ENCODE results near the gene CHST13. TPM values are rescaled to one million over a fixed set of nuclear protein-coding genes. Genes with fewer than 3 reads are reported as not detected.

The CHST13 gene
- total RNA-seq: not detected

DNA sequence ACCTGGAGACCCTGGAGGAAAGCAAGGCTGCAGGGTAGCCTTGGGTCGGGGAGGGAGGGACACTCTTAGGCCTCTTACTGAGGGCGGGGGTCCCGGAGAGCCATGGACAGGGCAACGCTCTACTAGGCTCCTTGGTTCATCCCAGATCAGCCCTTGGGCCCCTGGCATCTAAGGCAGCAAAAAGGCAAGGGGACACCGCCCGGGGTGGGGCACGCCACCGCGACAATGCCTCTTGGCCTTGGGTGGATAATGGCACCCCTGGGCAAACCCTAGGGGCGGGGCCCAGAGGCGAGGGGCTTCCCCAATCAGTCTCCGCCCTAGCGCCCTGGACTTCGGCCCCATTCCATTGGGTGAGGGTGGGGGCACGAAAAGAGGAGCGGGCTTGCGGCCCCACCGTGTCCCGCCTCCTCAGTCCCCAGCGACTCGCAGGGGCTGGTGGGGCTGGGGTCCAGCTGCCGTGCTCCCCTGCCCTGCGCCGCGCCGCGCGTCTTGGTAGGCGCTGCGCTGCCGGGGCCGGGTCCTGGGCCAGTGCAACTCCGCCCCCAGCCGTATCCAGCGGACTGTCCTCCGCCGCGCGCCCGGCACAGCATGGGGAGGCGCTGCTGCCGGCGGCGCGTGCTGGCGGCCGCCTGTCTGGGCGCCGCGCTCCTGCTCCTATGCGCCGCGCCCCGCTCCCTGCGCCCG is at the start of gene CHST13:
CHST13 (plus strand) TSS at position 411 of the 684 bp plus-strand sequence; CDS start at position 589, 178 bp downstream.
- ChIA-PET POLR2A (no interaction called here), CTCF (interaction anchor here (0.7 to 2.3 kb wide), 8 partner anchors 9 to 1019 kb away, joined by 3 to 9 read pairs (median 4); no protein-coding TSS in a partner anchor)
- Mint-ChIP-seq H3K9me3 (ENCODE audit: insufficient read depth) (no peaks in the 10 kb centered on the region), H3K36me3 (ENCODE audit: low read depth) (no peaks in the 10 kb centered on the region), H3K27me3 (ENCODE audit: low read depth) (peaks cover 20% of the 10 kb centered on the region), H3K27ac (no peak within 1 kb of the TSS), H3K4me1 (ENCODE audit: low read depth) (peaks cover 5% of the 10 kb centered on the region), H3K4me3 (no peak within 1 kb of the TSS)
- ATAC-seq (peak; percentile 48), DNase-seq (no peak)

DNA sequence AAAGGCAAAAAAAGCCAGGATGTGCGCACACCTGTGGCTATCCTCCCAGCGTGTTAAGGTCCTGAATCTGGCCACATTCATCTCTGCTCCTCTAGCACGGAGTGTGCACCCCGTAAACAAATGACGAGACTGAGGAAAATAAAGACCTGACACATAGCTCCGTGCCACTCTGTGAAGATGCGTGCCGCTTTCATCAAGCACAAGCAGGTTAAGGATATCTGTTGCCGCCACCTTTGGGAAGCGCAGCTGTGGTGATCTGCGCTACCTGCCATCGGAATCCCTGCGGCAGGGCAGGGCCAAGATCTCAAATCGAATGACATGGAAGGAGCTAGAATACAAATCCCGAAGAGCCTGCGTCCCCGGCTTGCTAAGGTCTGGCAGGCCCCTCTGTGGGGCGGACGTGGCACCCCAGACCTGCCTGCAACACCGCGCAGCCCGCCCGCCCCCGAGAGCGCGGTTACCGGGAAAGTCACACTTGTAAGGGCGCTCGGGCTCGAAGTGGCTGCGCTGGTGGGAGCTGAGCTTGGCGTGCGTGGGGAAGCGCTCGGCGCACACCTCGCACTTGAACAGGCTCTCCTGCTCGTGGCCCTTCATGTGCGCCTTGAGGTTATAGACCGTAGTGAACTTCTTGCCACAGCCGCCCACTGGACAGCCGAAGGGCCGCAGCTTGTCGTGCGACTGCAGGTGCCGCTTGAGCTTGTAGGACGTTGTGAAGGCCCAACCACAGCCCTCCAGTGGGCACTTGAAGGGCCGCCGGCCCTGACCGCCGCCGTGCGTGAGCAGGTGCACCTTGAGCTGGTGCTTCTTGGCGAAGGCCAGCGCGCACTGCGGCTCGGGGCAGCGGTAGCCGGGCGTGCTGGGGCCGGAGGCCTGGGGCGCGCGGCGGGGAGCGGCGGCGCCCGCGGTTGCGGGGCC is 49.2 kb upstream of the CHST13 start:
- peak; percentile 4 for ATAC-seq
- Mint-ChIP-seq H3K36me3 (ENCODE audit: low read depth) (peaks cover 42% of the 10 kb centered on the region), H3K4me3 (peak overlapping the region; percentile 92), H3K4me1 (ENCODE audit: low read depth) (peaks cover 44% of the 10 kb centered on the region), H3K9me3 (ENCODE audit: insufficient read depth) (no peaks in the 10 kb centered on the region), H3K27me3 (ENCODE audit: low read depth) (peaks cover 5% of the 10 kb centered on the region), H3K27ac (peak overlapping the region; percentile 89)
- ChIA-PET POLR2A (interaction anchor here (1.0 kb wide), 1 partner anchor 16 kb away, joined by 3 read pairs; no protein-coding TSS in a partner anchor), CTCF (interaction anchor here (0.7 kb wide), 1 partner anchor 1202 kb away, joined by 3 read pairs; no protein-coding TSS in a partner anchor)
- peak; percentile 40 for DNase-seq

GRCh38 chr3:126475413-126476114 is 48.4 kb upstream of the CHST13 start, which contains the start of gene ZXDC:
Gene ZXDC (minus strand): TSS chr3:126475891. CDS start chr3:126475865, 26 bp downstream.
- ChIA-PET POLR2A (interaction anchor here (0.8 to 1.1 kb wide), 4 partner anchors 9 to 1196 kb away, joined by 3 to 4 read pairs (median 4); no protein-coding TSS in a partner anchor), CTCF (interaction anchor here (0.9 to 1.6 kb wide), 4 partner anchors 14 to 118 kb away, joined by 3 to 4 read pairs (median 4); no protein-coding TSS in a partner anchor)
- H3K9me3 Mint-ChIP-seq (ENCODE audit: insufficient read depth): no peaks in the 10 kb centered on the region
- ATAC-seq: peak; percentile 91
- peak within 1 kb of the TSS; percentile 89 for H3K27ac Mint-ChIP-seq
- peaks cover 44% of the 10 kb centered on the region for H3K4me1 Mint-ChIP-seq (ENCODE audit: low read depth)
- peak; percentile 93 for DNase-seq
- H3K36me3 Mint-ChIP-seq (ENCODE audit: low read depth): peaks cover 35% of the 10 kb centered on the region
- peak within 1 kb of the TSS; percentile 92 for H3K4me3 Mint-ChIP-seq
- peaks cover 5% of the 10 kb centered on the region for H3K27me3 Mint-ChIP-seq (ENCODE audit: low read depth)

- CTCF ChIA-PET: interaction anchor here (0.9 to 1.6 kb wide), 4 partner anchors 13 to 119 kb away, joined by 3 to 4 read pairs (median 4); no protein-coding TSS in a partner anchor
These were observed 47.5 kb upstream of the CHST13 start for GRCh38 chr3:126476166-126477060.

GRCh38 chr3:126477061-126477380 is 46.9 kb upstream of the CHST13 start:
- Mint-ChIP-seq H3K4me3 (peak overlapping the region; percentile 22), H3K27me3 (ENCODE audit: low read depth) (peaks cover 5% of the 10 kb centered on the region), H3K36me3 (ENCODE audit: low read depth) (peaks cover 23% of the 10 kb centered on the region), H3K4me1 (ENCODE audit: low read depth) (peaks cover 35% of the 10 kb centered on the region), H3K27ac (no peak overlapping the region), H3K9me3 (ENCODE audit: insufficient read depth) (no peaks in the 10 kb centered on the region)
- no peak for DNase-seq
- ATAC-seq: no peak
- ChIA-PET CTCF (interaction anchor here (1.3 to 1.6 kb wide), 3 partner anchors 12 to 119 kb away, joined by 3 to 4 read pairs (median 4); no protein-coding TSS in a partner anchor), POLR2A (interaction anchor here (0.8 kb wide), 1 partner anchor 20 kb away, joined by 3 read pairs; no protein-coding TSS in a partner anchor)

More at GRCh38 chr3:126476166-126477060, 47.5 kb upstream of the CHST13 start:
- peak overlapping the region; percentile 75 for H3K4me3 Mint-ChIP-seq
- ATAC-seq (peak; percentile 47), DNase-seq (no peak)
- H3K4me1 Mint-ChIP-seq (ENCODE audit: low read depth): peaks cover 38% of the 10 kb centered on the region
- H3K27me3 Mint-ChIP-seq (ENCODE audit: low read depth): peaks cover 5% of the 10 kb centered on the region
- POLR2A ChIA-PET: interaction anchor here (0.8 to 1.1 kb wide), 5 partner anchors 9 to 1195 kb away, joined by 3 to 4 read pairs (median 3); no protein-coding TSS in a partner anchor
- peaks cover 26% of the 10 kb centered on the region for H3K36me3 Mint-ChIP-seq (ENCODE audit: low read depth)
- H3K9me3 Mint-ChIP-seq (ENCODE audit: insufficient read depth): no peaks in the 10 kb centered on the region
- H3K27ac Mint-ChIP-seq: peak overlapping the region; percentile 81

DNA sequence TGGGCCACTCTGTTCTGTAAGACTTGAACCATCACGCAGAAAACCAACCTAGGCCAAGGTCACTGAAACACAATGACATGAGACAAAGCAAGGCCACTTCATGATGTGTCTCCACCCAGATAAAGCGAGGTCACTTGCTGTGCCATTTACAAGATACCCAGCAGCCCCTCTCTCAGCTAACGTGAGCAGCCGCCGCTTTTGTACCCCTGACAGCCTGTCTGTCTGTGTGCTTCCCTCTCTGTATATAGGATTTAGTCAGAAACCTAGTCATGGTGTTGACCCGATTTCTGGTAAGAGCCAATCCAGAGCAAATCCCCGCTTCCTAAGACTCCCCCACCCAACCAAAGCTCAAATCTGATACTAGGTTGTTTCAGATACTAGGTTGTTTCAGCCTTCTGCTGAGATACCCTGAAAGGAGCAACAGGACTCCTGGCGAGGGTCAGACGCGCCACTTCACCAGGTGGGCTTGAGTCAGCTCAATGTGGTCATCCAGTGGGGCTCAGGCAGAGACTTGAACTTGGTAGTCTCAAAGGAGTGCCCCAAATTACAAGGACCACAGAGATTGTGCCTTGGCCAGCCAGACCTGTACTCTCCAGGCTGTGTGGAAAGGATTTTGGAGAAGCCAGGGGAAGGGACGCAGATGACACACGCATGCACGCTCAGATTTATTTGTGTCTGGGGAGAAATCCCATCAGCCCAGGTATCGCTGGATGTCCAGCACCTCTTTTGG is 45.2 kb upstream of the CHST13 start:
- no peak overlapping the region for H3K27ac Mint-ChIP-seq
- POLR2A ChIA-PET: interaction anchor here (0.6 kb wide), 2 partner anchors 10 to 299 kb away, joined by 3 read pairs; no protein-coding TSS in a partner anchor
- no peak for ATAC-seq

GRCh38 chr3:126479642-126480041 is 44.3 kb upstream of the CHST13 start:
- ATAC-seq (no peak), DNase-seq (no peak)
- Mint-ChIP-seq H3K9me3 (ENCODE audit: insufficient read depth) (no peaks in the 10 kb centered on the region), H3K27ac (no peak overlapping the region), H3K4me3 (no peak overlapping the region), H3K27me3 (ENCODE audit: low read depth) (peaks cover 5% of the 10 kb centered on the region), H3K36me3 (ENCODE audit: low read depth) (peaks cover under 1% of the 10 kb centered on the region), H3K4me1 (ENCODE audit: low read depth) (peaks cover 9% of the 10 kb centered on the region)
- ChIA-PET POLR2A (no interaction called here), CTCF (no interaction called here)

More for the DNA sequence above, 45.2 kb upstream of the CHST13 start:
- no peak for DNase-seq
- peaks cover 6% of the 10 kb centered on the region for H3K36me3 Mint-ChIP-seq (ENCODE audit: low read depth)
- CTCF ChIA-PET: no interaction called here
- H3K27me3 Mint-ChIP-seq (ENCODE audit: low read depth): peaks cover 5% of the 10 kb centered on the region
- H3K4me3 Mint-ChIP-seq: no peak overlapping the region
- no peaks in the 10 kb centered on the region for H3K9me3 Mint-ChIP-seq (ENCODE audit: insufficient read depth)
- H3K4me1 Mint-ChIP-seq (ENCODE audit: low read depth): peaks cover 17% of the 10 kb centered on the region

GRCh38 chr3:126480206-126480605 is 43.7 kb upstream of the CHST13 start:
- no peak overlapping the region for H3K27ac Mint-ChIP-seq
- no peaks in the 10 kb centered on the region for H3K9me3 Mint-ChIP-seq (ENCODE audit: insufficient read depth)
- H3K27me3 Mint-ChIP-seq (ENCODE audit: low read depth): peaks cover 5% of the 10 kb centered on the region
- H3K4me3 Mint-ChIP-seq: no peak overlapping the region
- H3K36me3 Mint-ChIP-seq (ENCODE audit: low read depth): no peaks in the 10 kb centered on the region
- peaks cover 7% of the 10 kb centered on the region for H3K4me1 Mint-ChIP-seq (ENCODE audit: low read depth)
- ChIA-PET POLR2A (no interaction called here), CTCF (no interaction called here)
- no peak for ATAC-seq
- DNase-seq: no peak

GRCh38 chr3:126480861-126481260 is 43.1 kb upstream of the CHST13 start:
- Mint-ChIP-seq H3K4me3 (no peak overlapping the region), H3K36me3 (ENCODE audit: low read depth) (no peaks in the 10 kb centered on the region), H3K27ac (no peak overlapping the region), H3K27me3 (ENCODE audit: low read depth) (peaks cover 5% of the 10 kb centered on the region), H3K4me1 (ENCODE audit: low read depth) (peaks cover 7% of the 10 kb centered on the region), H3K9me3 (ENCODE audit: insufficient read depth) (no peaks in the 10 kb centered on the region)
- ChIA-PET POLR2A (interaction anchor here (0.7 kb wide), 1 partner anchor 16 kb away, joined by 3 read pairs; no protein-coding TSS in a partner anchor), CTCF (no interaction called here)
- ATAC-seq: no peak
- no peak for DNase-seq

Data from activated CD8-positive, alpha-beta T cell treated with anti-CD3 and anti-CD28 coated beads, Interleukin-2, amount 10 ng/mL, durations not matched to agents 7 days and 5 days (primary cell).